SIG-M5 treated with dmso at 0.1 percent for 504 hours (cell line): ENCODE data around the gene MBP.

ENCODE experiments used
- DNase-seq: peaks from one replicate; lab custom pipeline; 2025; ENCODE audit not compliant: unreplicated experiment; lab: John Stamatoyannopoulos, UW

MBP gene

DNA sequence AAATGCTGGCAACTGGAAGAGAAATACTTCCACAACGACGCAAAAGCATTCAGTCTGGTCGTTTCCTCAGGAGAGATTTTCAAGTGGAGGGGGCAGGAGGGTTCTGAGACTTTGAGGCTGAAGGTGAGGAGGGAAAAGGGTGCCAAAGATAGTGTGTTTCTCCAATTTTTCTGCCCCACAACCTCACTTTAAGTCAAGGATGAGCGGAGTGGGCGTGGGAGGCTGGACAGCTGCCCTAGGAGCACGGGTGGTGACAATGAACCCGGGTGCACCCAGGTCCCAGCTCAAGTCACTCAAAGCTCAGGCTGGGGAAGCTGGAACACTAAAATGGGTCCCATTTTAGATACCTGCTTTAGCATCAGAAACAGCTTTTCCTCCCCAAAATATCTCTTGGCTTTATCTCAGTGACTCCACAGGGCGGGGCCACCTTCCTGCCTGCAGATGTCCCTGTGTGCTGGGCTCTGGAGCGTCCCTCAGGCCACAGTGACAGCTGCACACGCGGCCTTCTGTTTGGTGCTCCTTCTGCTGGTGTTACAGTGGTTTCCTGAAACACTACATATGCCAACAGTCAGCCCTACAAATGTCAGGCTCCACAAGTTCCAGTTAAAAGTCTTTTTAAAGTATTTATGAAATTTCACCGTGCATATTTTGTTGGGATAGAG, 1.4 kb upstream of the MBP start:
- DNase-seq = peak; percentile 61

DNA sequence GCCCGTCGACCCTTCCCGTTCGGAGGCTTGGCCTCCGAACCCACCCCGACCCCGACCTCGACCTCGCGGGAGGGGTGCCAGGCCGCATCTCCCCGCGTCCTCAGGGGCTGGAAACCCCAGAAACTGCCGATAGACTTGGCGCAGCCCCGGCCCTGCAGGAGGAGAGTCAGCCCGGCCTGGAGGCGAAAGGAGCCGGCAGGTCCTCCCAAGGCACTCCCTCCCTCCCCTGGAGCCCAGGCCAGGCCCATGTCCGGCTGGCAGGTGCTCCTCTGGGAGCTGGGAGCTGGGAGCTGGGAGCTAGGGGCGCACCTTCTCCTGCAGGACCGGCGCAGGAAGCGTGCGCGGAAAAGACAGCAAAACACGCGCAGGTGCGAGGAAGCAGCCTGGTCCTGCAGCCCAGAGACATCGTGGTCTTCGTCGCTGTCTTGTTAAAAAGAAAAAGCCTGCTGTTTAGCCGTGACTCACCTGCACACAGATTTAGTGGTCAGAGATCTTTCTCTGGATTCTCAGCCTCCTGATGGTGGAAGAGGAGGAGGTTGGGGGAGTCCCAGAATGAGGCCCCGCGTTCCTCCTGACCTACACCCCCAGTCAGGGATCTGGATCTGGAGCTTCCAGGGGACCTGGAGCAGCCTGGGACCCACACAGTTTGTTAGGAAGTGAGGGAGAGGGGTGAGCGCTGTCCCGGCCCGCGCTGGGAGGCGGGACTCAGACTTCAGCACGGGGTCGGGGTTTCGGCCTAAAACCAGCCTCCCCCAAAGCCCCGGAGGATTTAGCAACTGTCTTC, 660 bp upstream of the MBP start:
- no peak for DNase-seq

DNA sequence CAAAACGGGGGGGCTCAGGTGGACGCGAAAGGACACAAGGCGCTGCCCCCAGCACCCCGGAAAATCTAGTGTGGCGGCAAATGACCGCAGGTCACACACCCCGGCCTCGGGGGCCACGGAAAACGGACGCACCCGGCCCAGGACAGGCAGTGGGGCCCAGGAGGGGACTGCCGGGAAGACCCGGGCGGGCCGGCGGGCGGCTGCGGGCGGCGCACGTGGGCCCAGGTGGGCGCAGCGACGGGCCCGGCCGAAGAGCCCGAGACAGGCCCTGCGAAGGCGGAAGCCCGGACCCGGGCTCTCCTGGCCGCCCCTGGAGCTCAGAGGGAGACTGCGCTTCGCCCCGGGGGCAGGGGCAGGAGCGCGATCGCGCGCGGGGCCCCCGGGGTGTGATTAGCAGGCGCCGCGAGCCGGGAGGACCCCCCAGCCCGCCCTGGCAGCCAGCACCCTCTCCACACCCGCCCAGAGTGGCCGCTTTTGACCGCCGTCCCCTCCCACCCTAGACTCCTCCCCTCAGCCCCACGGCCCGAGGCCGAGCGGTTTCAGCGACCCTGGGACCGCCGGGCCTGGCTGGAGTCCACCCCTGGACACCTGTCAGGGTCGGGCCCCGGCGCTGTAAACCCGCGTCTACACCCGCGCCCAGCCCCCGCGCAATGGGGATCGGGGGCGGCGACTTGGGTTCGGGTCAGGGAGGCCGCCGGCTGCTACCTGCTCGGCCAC, 773 bp downstream of the MBP start:
- DNase-seq = no peak

DNA sequence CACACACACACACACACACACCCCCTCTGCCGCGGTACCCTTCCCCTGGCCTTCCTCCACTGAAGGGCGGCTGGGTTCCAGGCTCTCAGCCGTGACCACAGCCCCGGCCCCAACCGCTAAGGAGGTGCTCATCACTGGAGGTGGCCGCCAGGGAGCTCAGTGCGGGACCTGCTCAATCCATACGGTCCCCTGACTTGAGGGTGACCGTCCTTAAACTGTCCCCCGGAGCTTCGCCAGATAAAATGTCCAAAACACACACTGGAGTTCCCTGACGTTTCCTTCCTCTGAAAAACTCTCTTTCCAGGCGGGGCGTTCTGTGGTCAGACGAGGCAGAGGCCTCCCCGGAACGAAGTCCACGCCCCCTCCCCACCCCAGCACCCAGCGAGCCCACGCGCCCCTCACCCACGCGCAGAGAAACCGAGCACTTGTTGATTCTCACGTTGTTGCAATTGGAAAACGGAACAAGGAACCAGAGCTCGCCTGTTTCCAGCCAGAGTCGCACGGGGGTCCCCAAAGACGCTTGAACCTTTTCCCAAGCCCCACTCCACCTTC, 1.4 kb downstream of the MBP start:
- peak; percentile 69 for DNase-seq

DNA sequence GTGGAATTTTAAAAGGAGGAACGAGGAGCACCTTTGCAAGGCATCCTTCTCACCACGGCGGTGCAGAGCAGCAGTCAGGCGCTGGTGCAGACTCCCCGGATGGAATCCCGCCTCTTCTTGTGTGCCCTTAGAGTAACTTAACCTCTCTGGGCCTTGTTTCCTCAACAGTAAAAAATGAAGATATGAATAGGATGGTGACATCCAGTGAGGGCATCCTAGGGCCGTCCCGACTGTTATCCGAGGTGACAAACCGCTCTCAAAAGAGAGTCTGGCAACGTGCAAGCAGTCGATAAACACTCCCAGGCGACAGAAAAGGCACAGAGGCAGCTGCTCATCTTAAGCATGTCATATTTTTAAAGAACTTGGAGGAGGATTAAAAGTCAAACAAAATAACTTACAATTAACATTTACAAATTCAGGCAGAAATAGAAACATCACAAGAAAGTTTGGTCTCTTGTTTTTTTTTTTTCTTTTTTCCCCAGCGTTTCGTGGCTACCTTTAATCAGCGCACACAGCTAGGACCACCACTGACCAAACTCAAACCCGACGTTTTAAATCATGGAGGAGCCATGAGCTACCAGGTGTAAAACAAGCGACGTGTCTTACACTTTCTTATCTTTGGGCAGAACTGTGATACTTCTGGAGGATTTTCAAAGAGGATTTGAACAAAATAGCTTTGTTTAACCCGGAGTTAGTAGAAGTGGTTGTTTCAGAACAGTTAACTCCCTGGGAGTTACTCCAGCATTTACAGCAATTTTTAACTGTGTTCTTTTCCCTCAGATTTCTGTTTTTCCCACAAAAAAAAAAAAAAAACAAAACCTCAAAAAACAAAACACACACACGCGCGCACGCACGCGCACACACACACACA, 2.1 kb downstream of the MBP start:
- peak; percentile 59 for DNase-seq

DNA sequence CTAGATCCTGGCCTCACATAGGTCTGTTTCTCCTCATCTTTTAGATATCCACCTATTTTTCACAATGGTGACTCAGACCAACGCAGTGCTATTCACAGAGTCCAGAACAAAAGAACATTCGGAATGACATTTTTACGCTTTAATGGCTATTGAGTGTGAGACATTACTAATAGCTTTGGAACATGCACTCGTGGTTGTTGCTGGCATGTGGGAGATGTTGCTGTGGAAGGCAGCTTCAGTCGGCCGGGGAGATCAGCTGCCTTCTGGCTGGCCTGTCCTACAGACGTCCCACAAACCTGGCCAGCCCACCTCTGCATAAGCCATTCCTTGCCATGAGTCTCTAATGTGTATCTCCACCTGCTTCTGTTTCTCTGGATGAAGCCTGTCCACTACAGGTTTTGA, 3.4 kb downstream of the MBP start:
- DNase-seq = no peak

DNA sequence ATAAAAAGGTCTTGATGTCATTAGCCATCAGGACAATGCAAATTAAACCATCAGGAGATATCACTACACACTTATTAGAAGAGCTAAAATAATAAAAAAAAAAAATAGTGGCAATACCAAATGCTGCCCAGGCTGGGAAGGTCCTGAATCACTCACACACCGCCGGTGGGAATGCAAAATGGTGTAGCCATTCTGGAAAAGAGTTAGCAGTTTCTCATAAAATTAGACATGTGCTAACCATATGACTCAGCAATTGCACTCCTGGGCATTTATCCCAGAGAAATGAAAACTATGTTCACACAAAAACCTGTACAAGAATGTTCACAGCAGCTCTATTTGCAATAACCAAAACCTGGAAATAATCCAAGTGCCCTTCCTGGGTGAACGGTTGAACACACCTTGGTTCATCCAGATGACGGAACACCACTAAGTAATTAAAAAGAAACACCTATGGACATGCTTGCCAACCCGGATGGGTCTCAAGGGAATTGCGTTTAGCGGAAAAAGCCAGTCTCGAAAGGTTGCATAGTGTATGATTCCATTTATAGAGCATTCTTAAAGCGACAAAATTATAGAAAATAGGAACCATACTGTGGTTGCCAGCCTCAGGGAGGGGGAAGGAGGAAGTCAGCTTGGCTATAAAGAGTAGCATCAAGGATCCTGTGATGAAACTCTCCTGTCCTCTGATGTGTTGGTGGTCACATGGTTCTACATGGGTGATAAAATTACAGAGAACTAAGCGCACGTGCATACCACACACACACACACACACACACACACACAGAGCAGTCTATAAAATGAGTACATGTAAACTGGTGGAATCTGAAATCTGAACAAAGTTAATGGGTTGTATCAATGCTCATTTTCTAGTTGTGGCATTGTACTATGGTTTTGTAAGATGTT, 4.6 kb downstream of the MBP start:
- DNase-seq = peak; percentile 99

DNA sequence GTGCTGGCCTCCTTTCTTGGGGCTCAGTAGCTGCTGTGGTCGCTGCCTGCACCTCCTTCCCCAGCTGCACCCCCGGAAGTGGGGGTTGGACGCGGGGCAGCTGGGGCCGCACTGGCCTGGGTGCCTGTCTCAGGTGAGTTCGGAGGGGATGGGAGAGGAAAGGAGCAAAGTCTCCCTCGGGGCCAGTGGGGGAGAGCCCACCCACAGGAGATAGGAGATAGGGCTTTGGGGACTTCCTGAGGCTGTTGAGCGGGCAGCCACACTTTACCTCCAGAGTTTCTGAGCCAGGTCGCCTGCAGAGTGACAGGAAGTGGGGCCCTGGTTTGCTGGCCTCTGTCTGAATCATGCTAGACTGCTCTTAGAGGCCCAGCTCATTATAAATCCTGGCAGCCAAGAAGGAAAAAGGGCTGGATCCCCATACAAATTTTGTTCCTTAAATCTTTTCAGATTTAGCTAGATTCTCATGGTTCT, 8.1 kb downstream of the MBP start:
- DNase-seq = peak; percentile 36

DNA sequence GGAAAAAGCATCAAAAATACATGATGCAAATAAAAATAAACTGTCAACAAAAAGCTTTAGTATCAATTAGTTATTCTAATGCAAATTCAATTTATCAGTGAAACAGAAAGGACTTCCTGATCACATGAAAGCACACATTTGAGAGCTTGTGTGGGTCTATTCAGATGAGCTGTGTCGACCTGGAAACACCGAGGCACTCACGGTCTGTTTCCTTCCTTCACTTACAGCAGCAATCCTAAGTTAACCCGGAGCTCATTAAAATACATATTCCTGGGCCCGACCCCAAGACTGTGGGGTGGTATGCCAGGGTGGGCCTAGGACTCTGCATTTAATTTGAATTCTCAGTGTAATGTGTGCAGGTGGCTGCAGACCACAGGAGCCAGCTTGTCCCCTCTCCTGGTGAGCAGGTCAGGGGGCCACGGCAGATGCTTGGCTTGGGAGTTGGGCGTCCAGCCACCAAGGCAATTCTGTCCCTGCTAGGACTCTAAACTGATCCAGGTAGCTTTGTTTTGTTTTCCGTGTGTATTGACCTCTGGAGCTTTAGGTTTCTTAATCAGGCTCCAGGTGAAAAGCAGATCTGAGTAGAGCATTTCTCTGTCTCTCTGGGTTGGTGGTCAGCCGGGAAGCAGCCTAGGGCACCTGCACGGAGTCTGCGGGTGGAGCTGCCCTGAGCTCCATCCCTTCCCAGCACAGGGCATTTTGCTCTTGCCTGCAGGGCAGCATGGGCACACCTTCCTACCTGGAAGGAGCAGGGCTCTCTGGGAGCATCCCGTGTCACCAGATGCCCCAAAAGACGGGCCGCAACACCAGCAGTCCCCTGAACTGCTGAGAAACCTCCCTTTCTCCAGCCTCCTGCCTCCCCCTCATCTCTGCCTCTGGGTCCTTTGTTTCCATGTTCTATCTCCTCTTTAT, 9.0 kb downstream of the MBP start:
- no peak for DNase-seq

DNA sequence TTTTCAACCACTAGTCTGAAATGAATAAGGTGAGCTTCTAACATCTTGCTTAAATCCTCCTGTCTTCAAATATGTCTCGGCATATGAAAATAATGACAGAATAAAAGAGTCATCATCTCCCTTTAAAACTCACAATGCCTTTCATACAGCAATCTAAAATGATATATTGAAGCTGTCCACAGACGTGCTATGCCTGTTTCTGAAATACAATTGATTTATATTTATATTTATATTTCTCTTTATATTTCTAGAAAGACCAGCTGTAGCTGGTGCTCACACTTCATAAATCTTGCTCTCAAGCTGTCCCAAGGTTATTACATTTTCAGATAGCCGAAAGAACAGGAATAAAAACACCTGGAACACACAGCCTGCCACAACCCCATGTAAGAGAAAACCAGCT, 11.1 kb downstream of the MBP start:
- DNase-seq = no peak

DNA sequence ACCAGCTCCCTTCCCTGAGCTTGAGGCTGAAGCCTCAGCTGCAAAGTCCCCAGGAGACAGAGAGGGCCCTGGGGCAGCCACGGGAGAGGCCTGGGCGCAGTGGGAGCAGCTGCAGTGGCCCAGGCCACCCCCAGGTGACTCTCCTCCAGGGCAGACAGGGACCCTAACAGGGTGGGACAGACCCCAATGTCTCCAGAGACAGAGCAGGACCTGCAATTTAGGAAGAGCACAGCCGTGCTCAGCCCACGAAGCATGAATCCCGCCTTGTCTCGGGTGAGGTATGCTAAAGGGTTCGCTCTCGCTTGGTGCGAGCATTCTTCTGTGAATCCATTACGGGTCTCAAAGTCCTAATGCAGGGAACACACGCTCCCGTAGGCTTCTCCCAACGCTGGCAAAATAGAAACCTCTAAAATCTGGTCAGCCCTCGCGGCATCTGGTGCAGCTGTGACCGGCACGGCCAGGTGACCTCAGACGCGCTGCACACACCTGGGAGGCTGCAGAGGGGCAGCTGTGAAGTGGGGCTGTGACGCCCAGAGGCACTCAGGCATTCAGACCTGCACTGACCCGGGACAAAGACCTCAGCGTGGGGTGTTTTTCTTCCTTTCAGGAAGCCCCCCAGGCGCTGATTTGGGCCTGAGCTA, 12.6 kb downstream of the MBP start:
- no peak for DNase-seq

DNA sequence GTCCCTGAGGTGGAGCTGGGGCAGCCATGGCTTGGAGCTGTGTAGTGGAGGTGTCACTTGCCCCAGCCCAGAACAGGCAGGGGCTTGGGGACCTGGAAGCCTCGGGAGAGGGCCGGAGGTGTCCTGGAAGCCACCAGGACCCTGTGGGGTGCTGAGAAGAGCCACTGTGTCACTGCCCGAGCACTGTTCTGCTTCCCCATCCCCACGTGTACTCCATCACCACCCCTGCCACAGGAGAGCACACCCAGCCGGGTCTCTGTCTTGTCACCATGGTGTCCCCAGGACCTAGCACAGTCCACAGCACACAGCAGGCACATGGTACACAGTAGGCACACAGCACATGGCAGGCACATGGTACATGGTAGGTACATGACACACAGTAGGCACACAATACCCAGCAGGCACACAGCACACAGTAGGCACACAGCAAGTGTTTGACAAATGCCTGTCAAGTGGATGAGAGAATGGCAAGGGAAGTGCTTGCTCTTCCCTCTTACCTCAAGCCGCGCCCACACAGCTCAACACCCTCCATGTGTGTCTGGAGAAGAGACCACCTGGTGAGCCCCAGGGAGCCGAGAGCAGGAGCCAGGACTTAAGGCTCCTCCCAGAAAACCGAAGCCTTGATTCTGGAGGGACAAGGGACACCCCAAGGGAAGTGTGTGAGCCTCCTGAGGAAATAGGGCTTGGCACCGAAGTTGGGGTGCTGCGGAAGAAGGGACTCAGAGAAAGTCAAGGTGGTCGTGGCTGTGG, 13.3 kb downstream of the MBP start:
- DNase-seq = no peak

DNA sequence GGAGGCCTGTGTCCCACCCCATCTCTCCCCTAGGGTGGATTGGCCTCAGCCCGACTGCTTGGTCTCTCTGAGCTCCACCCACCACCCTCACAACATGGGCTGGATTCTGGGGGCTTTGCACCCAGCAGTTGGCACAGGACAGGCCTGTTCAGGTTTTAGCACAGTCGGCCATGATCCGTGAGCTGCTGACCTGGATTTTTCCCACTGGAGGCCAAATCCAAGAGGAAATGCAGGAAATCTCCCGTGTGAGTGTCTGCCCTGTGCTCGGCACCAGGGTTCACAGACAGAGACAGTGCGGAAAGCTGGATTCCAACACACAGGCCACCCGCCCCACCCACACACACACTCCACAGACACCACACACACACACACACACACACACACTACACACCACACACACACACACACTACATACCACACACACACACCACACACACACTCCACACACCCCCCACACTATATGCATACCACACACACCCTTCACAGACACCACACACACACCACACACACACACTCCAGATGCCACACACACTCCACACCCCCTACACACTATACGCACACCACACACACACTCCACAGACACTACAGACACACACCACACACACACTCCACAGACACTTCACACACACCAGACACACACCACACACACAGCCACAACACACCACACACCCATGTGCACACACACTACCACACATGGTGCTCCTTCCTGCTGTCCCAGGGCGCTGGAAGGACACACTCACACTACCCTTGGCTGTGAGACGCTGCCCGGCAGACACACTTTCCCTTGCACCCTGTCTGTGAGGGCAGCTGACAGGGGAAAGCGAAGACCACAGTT, 14.1 kb downstream of the MBP start:
- DNase-seq = no peak

DNA sequence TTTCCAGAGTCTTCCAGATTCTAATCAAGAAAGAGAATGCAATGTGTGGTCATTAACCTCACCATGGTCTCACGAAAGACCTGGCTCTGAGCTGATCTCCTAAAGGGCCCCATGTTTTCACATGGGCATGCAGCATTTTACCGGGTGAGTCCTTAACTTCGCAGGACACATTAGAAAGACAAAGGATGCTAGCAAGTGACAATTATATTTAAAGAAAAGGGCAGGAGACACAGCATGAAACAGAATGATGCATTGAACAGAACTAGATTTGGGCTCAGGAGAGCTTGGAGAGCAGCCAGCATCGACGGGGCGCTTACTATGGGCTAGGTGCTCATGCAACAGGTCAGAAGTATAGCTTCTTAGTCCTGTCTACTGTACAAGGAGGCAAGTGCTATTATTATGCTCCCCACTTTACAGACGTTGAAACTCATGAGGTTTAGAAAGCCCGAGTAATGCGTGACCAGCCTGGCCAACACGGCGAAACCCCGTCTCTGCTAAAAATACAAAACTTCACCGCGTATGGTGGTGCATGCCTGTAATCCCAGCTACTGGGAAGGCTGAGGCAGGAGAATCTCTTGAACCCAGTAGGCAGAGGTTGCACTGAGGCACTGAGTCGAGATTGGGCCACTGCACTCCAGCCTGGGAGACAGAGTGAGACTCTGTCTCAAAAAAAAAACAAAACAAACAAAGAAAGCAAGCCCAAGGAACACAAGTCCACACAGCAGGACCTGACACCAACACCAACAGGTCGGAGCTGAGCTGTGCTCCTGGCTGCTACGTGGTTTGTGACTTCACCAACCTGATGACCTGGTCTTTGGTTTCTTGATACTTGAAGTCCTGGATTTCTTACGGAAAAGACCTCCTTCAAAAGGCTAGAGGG, 16.1 kb downstream of the MBP start:
- DNase-seq = no peak

DNA sequence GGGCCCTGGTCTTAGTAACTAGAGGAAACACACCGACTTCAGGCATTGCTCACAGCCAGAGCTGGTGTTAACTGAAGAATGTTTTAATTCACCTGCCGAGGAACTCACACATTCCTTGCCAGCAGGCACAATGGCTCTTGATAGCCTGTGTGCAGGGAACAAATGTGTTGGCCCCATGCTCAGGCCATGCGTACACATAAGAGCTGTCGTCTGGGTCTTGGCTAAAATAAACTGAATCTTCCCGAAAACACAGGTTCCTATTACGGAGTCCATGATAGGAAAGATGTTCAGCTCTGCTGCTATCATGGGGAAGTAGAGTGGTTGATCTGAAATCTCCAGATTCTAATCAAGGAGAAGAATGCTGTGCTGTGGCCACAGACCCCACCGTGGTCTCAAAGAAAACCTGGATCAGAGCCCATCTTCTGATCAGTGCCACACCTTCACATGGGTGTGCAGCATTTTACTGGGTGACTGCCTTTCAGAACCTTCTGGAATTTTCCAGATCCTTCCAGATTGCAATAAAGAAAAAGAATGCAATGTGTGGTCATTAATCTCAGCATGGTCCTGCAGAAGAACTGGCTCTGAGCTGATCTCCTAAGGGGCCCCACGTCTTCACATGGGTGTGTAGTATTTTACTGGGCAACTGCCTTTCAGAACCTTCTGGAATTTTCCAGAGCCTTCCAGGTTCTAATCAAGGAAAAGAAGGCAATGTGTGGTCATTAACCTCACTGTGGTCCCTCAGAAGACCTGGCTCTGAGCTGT, 17.2 kb downstream of the MBP start:
- no peak for DNase-seq
